Astrocyte (in vitro differentiated cells and primary cell): ENCODE data around the gene UCHL3. TPM values are rescaled to one million over a fixed set of nuclear protein-coding genes. Genes with fewer than 3 reads are reported as not detected.

ENCODE experiments used
- DNase-seq: peaks from one replicate; pipeline ENCODE4 v3.0.0-alpha.2; 2010; ENCODE audit warnings: low read depth
- FAIRE-seq: peaks from 2 replicates; lab custom pipeline; 2011; peaks lifted over from hg19 to GRCh38; lab: Jason Lieb, UNC
- H2AFZ ChIP-seq: 2 replicates; pipeline ENCODE4 v1.6.0; 2012; ENCODE audit warnings: low read depth, low read length, inconsistent platforms
- H3K27ac ChIP-seq: 2 replicates; pipeline ENCODE4 v1.5.1; 2011; ENCODE audit warnings: low read depth, low read length, inconsistent platforms
- H3K27me3 ChIP-seq: 2 replicates; pipeline ENCODE4 v1.6.0; 2011; ENCODE audit warnings: low read length, inconsistent platforms; ENCODE audit not compliant: insufficient read depth
- H3K36me3 ChIP-seq: 2 replicates; pipeline ENCODE4 v1.5.1; 2011; ENCODE audit warnings: low read length, inconsistent platforms; ENCODE audit not compliant: insufficient read depth
- H3K4me1 ChIP-seq: 2 replicates; pipeline ENCODE4 v1.5.1; 2011; ENCODE audit warnings: low read length, inconsistent platforms; ENCODE audit not compliant: insufficient read depth
- H3K4me2 ChIP-seq: 2 replicates; pipeline ENCODE4 v1.6.0; 2012; ENCODE audit warnings: low read length, inconsistent platforms
- H3K4me3 ChIP-seq: 2 replicates; pipeline ENCODE4 v1.5.1; 2011; ENCODE audit warnings: low read depth, mild to moderate bottlenecking, low read length, inconsistent platforms; ENCODE audit not compliant: insufficient read depth
- H3K79me2 ChIP-seq: 2 replicates; pipeline ENCODE4 v1.6.0; 2012; ENCODE audit warnings: mild to moderate bottlenecking, low read length, inconsistent platforms; ENCODE audit not compliant: insufficient read depth
- H3K9ac ChIP-seq: 2 replicates; pipeline ENCODE4 v1.6.0; 2012; ENCODE audit warnings: mild to moderate bottlenecking, low read length, inconsistent platforms
- H3K9me3 ChIP-seq: 2 replicates; pipeline ENCODE4 v1.5.1; 2012; ENCODE audit warnings: low read depth, mild to moderate bottlenecking, low read length, inconsistent platforms; ENCODE audit not compliant: insufficient read depth
- H4K20me1 ChIP-seq: 2 replicates; pipeline ENCODE4 v1.6.0; 2012; ENCODE audit warnings: low read length, inconsistent platforms; ENCODE audit not compliant: insufficient read depth
- H3K27ac Mint-ChIP-seq: one replicate; pipeline ENCODE4 v1.8.0; 2021; ENCODE audit warnings: mild to moderate bottlenecking, mixed read lengths; ENCODE audit not compliant: unreplicated experiment
- H3K27me3 Mint-ChIP-seq: one replicate; pipeline ENCODE4 v1.8.0; 2021; ENCODE audit warnings: low read depth, mixed read lengths; ENCODE audit not compliant: unreplicated experiment
- H3K36me3 Mint-ChIP-seq: one replicate; pipeline ENCODE4 v1.8.0; 2021; ENCODE audit warnings: low read depth, mixed read lengths; ENCODE audit not compliant: unreplicated experiment
- H3K4me1 Mint-ChIP-seq: one replicate; pipeline ENCODE4 v1.8.0; 2021; ENCODE audit warnings: low read depth, mixed read lengths; ENCODE audit not compliant: unreplicated experiment
- H3K4me3 Mint-ChIP-seq: one replicate; pipeline ENCODE4 v1.8.0; 2021; ENCODE audit warnings: mild to moderate bottlenecking, moderate library complexity, mixed read lengths; ENCODE audit not compliant: unreplicated experiment
- H3K9me3 Mint-ChIP-seq: one replicate; pipeline ENCODE4 v1.8.0; 2021; ENCODE audit warnings: mild to moderate bottlenecking, mixed read lengths; ENCODE audit not compliant: unreplicated experiment
- CTCF ChIP-seq: IDR thresholded peaks from 2 replicates; pipeline ENCODE4 v1.5.1; 2011; ENCODE audit warnings: low read depth, mild to moderate bottlenecking, inconsistent platforms, low read length, moderate library complexity; ENCODE audit not compliant: insufficient read depth
- EZH2 ChIP-seq: IDR thresholded peaks from 2 replicates; pipeline ENCODE4 v1.6.1; 2012; ENCODE audit warnings: mild to moderate bottlenecking, low read length, inconsistent platforms; ENCODE audit not compliant: insufficient read depth
- total RNA-seq: library from RNA; stranded (reverse); gene quantifications from 2 replicates; pipeline ENCODE4 v1.2.1, GENCODE V29; 2021

The UCHL3 gene
- total RNA-seq, 1 donor from 2014 or later, result 59.2 TPM

GRCh38 chr13:75635101-75635827 is 85.7 kb downstream of the UCHL3 start:
- H3K36me3 Mint-ChIP-seq, result peaks cover 3% of the 10 kb centered on the region
- no peak for TF ChIP-seq CTCF
- TF ChIP-seq EZH2, result no peak
- no peaks in the 10 kb centered on the region for H3K9me3 ChIP-seq
- FAIRE-seq, result no peak
- H3K36me3 ChIP-seq, result no peaks in the 10 kb centered on the region
- H4K20me1 ChIP-seq, result peaks cover 25% of the 10 kb centered on the region
- H3K27ac Mint-ChIP-seq, result peak overlapping the region; percentile 69
- peak overlapping the region; percentile 58 for H3K27ac ChIP-seq
- DNase-seq, result no peak
- peak overlapping the region; percentile 79 for H3K4me3 Mint-ChIP-seq
- no peaks in the 10 kb centered on the region for H3K9me3 Mint-ChIP-seq
- H3K9ac ChIP-seq, result peak overlapping the region; percentile 93
- no peaks in the 10 kb centered on the region for H3K27me3 ChIP-seq
- H3K4me1 Mint-ChIP-seq, result peaks cover 17% of the 10 kb centered on the region
- no peaks in the 10 kb centered on the region for H3K27me3 Mint-ChIP-seq
- H3K79me2 ChIP-seq, result peaks cover 41% of the 10 kb centered on the region
- H2AFZ ChIP-seq, result peak overlapping the region; percentile 69
- H3K4me2 ChIP-seq, result peak overlapping the region; percentile 87
- peaks cover 33% of the 10 kb centered on the region for H3K4me1 ChIP-seq
- peak overlapping the region; percentile 55 for H3K4me3 ChIP-seq

GRCh38 chr13:75635828-75636435 is 86.3 kb downstream of the UCHL3 start, which contains the start of gene LMO7:
Gene LMO7 (plus strand): TSS chr13:75636330. CDS start chr13:75636658, 328 bp downstream.
- FAIRE-seq (no peak), DNase-seq (peak; percentile 49)
- Histone ChIP-seq H3K27ac (peak within 1 kb of the TSS; percentile 74), H4K20me1 (peaks cover 32% of the 10 kb centered on the region), H3K36me3 (peaks cover 3% of the 10 kb centered on the region), H3K9me3 (no peaks in the 10 kb centered on the region), H3K27me3 (no peaks in the 10 kb centered on the region), H3K4me3 (peak within 1 kb of the TSS; percentile 95), H3K4me1 (peaks cover 34% of the 10 kb centered on the region), H3K9ac (peak within 1 kb of the TSS; percentile 93), H3K79me2 (peaks cover 48% of the 10 kb centered on the region), H3K4me2 (peak within 1 kb of the TSS; percentile 87), H2AFZ (peak within 1 kb of the TSS; percentile 84)
- H3K27ac Mint-ChIP-seq, result peak within 1 kb of the TSS; percentile 69
- TF ChIP-seq CTCF (no peak), EZH2 (no peak)
- peaks cover 17% of the 10 kb centered on the region for H3K4me1 Mint-ChIP-seq
- H3K4me3 Mint-ChIP-seq, result peak within 1 kb of the TSS; percentile 89
- H3K36me3 Mint-ChIP-seq, result peaks cover 3% of the 10 kb centered on the region
- H3K27me3 Mint-ChIP-seq, result no peaks in the 10 kb centered on the region
- no peaks in the 10 kb centered on the region for H3K9me3 Mint-ChIP-seq
